ENCODE results near the gene TCF12.

Gene TCF12

GRCh38 chr15:57082054-57082728 lies 163.7 kb downstream of the TCF12 start:
- TF ChIP-seq CTCF (conservative IDR thresholded peaks at IDR 0.05; ENCODE audit: control insufficient read depth, insufficient read depth, low read depth, low read length) = no peak
- no peak for DNase-seq (ENCODE audit: low read depth)
- H3K4me3 ChIP-seq (ENCODE audit: control insufficient read depth, low read depth, low read length) = no peak overlapping the region

GRCh38 chr15:57084192-57084591 lies 165.7 kb downstream of the TCF12 start:
- H3K4me3 ChIP-seq (ENCODE audit: control insufficient read depth, low read depth, low read length) = no peak overlapping the region
- no peak for DNase-seq (ENCODE audit: low read depth)
- TF ChIP-seq CTCF (conservative IDR thresholded peaks at IDR 0.05; ENCODE audit: control insufficient read depth, insufficient read depth, low read depth, low read length) = no peak

GRCh38 chr15:57085267-57085666 lies 166.8 kb downstream of the TCF12 start:
- H3K4me3 ChIP-seq (ENCODE audit: control insufficient read depth, low read depth, low read length) = no peak overlapping the region
- DNase-seq (ENCODE audit: low read depth) = peak; percentile 13
- TF ChIP-seq CTCF (conservative IDR thresholded peaks at IDR 0.05; ENCODE audit: control insufficient read depth, insufficient read depth, low read depth, low read length) = no peak

- no peak for DNase-seq (ENCODE audit: low read depth)
- TF ChIP-seq CTCF (conservative IDR thresholded peaks at IDR 0.05; ENCODE audit: control insufficient read depth, insufficient read depth, low read depth, low read length) = no peak
- no peak overlapping the region for H3K4me3 ChIP-seq (ENCODE audit: control insufficient read depth, low read depth, low read length)
These were observed 168.5 kb downstream of the TCF12 start for GRCh38 chr15:57086857-57087427.

- no peak for DNase-seq (ENCODE audit: low read depth)
- no peak overlapping the region for H3K4me3 ChIP-seq (ENCODE audit: control insufficient read depth, low read depth, low read length)
- no peak for TF ChIP-seq CTCF (conservative IDR thresholded peaks at IDR 0.05; ENCODE audit: control insufficient read depth, insufficient read depth, low read depth, low read length)
These were observed 171.5 kb downstream of the TCF12 start for GRCh38 chr15:57089815-57090495.

GRCh38 chr15:57090496-57090859 lies 172.0 kb downstream of the TCF12 start:
- no peak overlapping the region for H3K4me3 ChIP-seq (ENCODE audit: control insufficient read depth, low read depth, low read length)
- TF ChIP-seq CTCF (conservative IDR thresholded peaks at IDR 0.05; ENCODE audit: control insufficient read depth, insufficient read depth, low read depth, low read length) = no peak
- DNase-seq (ENCODE audit: low read depth) = peak; percentile 20

Data from fibroblast of mammary gland (primary cell).